Skin epidermis (tissue), 12 donors: ENCODE results near the gene RMP24.
"Not testable (repeated sequence)": the region's sequence is repeated elsewhere in the genome, so short reads cannot be mapped to it uniquely, and the experiment has no call there.

Source experiments
- H3K27ac ChIP-seq, 21 experiments: fragments of 200-600 bp; sonication (generic) in 11 of 21; one replicate each; pipeline ENCODE4 v1.5.0; 2020; ENCODE audit warnings: mild to moderate bottlenecking in 3 of 21, inconsistent platforms in 2 of 21, moderate library complexity in 2 of 21
- H3K4me3 ChIP-seq, 7 experiments: fragments of 200-600 bp; sonication (generic) in 2 of 7; one replicate each; pipeline ENCODE4 v1.5.0; 2020; ENCODE audit warnings: inconsistent platforms in 2 of 7, mild to moderate bottlenecking in 2 of 7, moderate library complexity in 1 of 7

The RMP24 gene

DNA sequence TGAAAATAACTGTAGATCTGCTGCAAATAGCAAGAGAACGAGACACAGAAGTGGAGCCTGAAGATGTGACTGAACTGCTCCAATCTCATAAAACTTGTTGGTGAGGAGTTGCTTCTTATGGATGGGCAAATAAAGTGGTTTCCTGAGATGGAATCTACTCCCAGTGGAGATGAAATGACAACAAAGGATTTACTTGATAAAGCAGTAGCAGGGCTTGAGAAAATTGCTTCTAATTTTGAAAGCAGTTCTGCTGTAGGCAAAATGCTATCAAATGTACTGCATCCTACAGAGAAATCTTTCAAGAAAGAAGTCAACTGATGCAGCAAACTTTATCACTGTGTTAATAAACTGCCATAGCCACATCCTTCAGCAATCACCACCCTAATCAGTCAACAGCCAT, 50.9 kb downstream of the RMP24 start:
- H3K4me3 ChIP-seq: no peak overlapping the region
- no peak overlapping the region for H3K27ac ChIP-seq

DNA sequence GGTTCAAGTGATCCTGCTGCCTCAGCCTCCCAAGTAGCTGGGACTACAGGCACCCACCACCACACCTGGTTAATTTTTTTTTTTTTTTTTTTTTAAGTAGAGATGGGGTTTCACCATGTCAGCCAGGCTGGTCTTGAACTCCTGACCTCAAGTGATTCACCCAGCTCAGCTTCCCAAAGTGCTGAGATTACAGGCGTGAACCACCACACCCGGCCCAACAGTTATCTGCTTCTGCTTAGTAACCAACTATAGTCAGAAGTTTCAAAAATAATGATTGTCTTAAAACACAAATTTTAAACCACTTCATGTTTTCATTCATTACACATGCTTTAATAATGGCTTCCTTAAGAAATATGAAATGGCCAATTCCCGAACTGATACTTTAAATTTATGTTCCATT, 51.8 kb downstream of the RMP24 start:
- H3K27ac ChIP-seq, H3K4me3 ChIP-seq: not testable (repeated sequence)

DNA sequence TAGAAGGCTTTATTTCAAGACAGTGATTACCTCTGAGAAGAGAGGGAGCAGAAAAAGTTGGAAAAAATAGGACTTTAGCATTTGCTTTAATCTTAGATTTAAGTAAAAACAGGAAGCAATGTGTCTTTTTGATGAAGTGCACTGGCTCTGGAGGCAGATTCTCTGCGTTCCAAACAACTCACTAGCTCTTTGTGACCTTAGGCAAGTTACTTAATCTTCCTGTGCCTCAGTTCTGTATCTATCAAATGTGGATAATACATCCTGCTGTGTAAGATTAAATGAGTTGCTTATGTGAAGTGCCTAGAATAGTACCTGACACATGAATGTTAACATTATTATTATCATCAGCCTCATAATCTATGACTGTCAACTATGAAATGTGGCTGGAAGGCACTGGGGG, 52.5 kb downstream of the RMP24 start:
- Histone ChIP-seq H3K27ac (no peak overlapping the region), H3K4me3 (no peak overlapping the region)

DNA sequence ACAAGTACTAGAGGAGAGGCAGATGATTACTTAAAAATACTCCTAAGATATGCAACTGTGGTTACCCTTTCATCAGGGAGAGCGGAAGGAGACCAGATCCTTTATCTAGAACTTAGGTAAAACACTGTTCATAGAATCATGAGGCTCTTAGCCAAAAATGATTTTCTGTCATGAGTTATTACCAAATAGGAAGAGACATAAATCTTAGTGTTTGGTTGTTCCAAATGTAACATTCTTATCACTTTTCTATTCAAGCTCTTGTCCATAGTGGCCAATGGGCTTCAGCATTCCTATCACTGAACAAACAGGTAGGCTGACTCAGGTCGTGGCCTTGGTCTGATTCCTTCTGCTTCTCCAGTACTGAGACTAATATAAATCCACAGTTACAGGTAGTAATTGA, 56.4 kb downstream of the RMP24 start:
- H3K4me3 ChIP-seq: no peak overlapping the region
- no peak overlapping the region for H3K27ac ChIP-seq
